ENCODE data around the gene C9orf85.

DNA sequence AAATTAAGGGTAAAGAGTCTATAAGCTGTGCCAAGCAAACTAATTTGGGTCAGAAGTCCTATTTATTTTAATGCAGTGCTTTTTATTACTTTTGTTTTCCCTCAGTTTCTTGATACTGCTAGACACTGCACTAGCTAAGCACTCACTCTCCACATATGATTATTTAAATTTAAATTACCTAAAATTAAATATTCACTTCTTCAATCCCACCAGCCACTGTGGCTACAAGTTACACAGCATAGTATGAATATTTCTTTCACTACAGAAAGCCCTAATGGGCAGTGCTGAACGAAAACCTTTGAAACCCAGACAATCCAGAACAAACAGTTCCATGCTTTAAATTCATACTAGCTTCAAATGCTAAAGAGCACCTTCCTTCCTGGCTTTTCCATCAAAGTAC lies 24.1 kb upstream of the C9orf85 start:
- no peak for TF ChIP-seq EZH2phosphoT487 (IDR thresholded peaks at IDR 0.05)
- TF ChIP-seq CTCF (IDR thresholded peaks at IDR 0.05) = no peak
